Putamen (tissue), 1 donor: ENCODE results near the gene QPRT.
"Not testable (repeated sequence)": the region's sequence is repeated elsewhere in the genome, so short reads cannot be mapped to it uniquely, and the experiment has no call there.

Experiments
- DNase-seq: peaks from one replicate; pipeline ENCODE4 v3.0.0-alpha.2; 2016; ENCODE audit warnings: low spot score

Gene QPRT

GRCh38 chr16:29694384-29695195 is 15.6 kb downstream of the QPRT start:
- DNase-seq: no peak

GRCh38 chr16:29695675-29696074 is 16.7 kb downstream of the QPRT start:
- not testable (repeated sequence) for DNase-seq

GRCh38 chr16:29696881-29697331 is 17.9 kb downstream of the QPRT start:
- DNase-seq: no peak

GRCh38 chr16:29697391-29697790 is 18.4 kb downstream of the QPRT start:
- DNase-seq: no peak

GRCh38 chr16:29698042-29698441 is 19.1 kb downstream of the QPRT start:
- no peak for DNase-seq

GRCh38 chr16:29698484-29699323 is 19.7 kb downstream of the QPRT start:
- DNase-seq: no peak

- DNase-seq: no peak
Measured at GRCh38 chr16:29699324-29700219, 20.6 kb downstream of the QPRT start.

- DNase-seq: peak; percentile 35
Measured at GRCh38 chr16:29700253-29700987, 21.4 kb downstream of the QPRT start.

- DNase-seq: no peak
Measured at GRCh38 chr16:29701214-29701555, 22.2 kb downstream of the QPRT start.

- DNase-seq: no peak
Measured at GRCh38 chr16:29702269-29702668, 23.3 kb downstream of the QPRT start.

GRCh38 chr16:29705030-29705429 is 26.1 kb downstream of the QPRT start:
- no peak for DNase-seq

GRCh38 chr16:29707160-29707559 is 28.2 kb downstream of the QPRT start:
- DNase-seq: not testable (repeated sequence)

- no peak for DNase-seq
Measured at GRCh38 chr16:29708917-29709600, 30.1 kb downstream of the QPRT start.

- DNase-seq: not testable (repeated sequence)
Measured at GRCh38 chr16:29709657-29710056, 30.7 kb downstream of the QPRT start.

GRCh38 chr16:29710227-29711219 is 31.5 kb downstream of the QPRT start:
- DNase-seq: peak; percentile 71

GRCh38 chr16:29712809-29713208 is 33.8 kb downstream of the QPRT start:
- DNase-seq: no peak

- no peak for DNase-seq
Measured at GRCh38 chr16:29714396-29714795, 35.4 kb downstream of the QPRT start.

- DNase-seq: no peak
Measured at GRCh38 chr16:29714972-29715371, 36.0 kb downstream of the QPRT start.

GRCh38 chr16:29717113-29717512 is 38.1 kb downstream of the QPRT start:
- DNase-seq: no peak

GRCh38 chr16:29719063-29719462 is 40.1 kb downstream of the QPRT start:
- DNase-seq: no peak
